ENCODE data around the gene SDS. TPM values are rescaled to one million over a fixed set of nuclear protein-coding genes. Genes with fewer than 3 reads are reported as not detected.

SDS gene
- total RNA-seq, 1 donor from 2014 or later, result 4.3 TPM

GRCh38 chr12:113384778-113385177 lies 18.9 kb downstream of the SDS start:
- no peak for DNase-seq (ENCODE audit: low spot score)

- DNase-seq (ENCODE audit: low spot score), result no peak
Measured at GRCh38 chr12:113382206-113382605, 21.5 kb downstream of the SDS start.

GRCh38 chr12:113381220-113381619 lies 22.5 kb downstream of the SDS start:
- DNase-seq (ENCODE audit: low spot score), result no peak

GRCh38 chr12:113378291-113378690 lies 25.4 kb downstream of the SDS start:
- DNase-seq (ENCODE audit: low spot score), result no peak

GRCh38 chr12:113374823-113375428 lies 28.8 kb downstream of the SDS start:
- DNase-seq (ENCODE audit: low spot score), result no peak

- DNase-seq (ENCODE audit: low spot score), result no peak
Measured at GRCh38 chr12:113373969-113374368, 29.7 kb downstream of the SDS start.

- no peak for DNase-seq (ENCODE audit: low spot score)
Measured at GRCh38 chr12:113373440-113373839, 30.2 kb downstream of the SDS start.

- DNase-seq (ENCODE audit: low spot score), result no peak
Measured at GRCh38 chr12:113372371-113372770, 31.3 kb downstream of the SDS start.

- DNase-seq (ENCODE audit: low spot score), result no peak
Measured at GRCh38 chr12:113371808-113372207, 31.9 kb downstream of the SDS start.

- no peak for DNase-seq (ENCODE audit: low spot score)
Measured at GRCh38 chr12:113370923-113371682, 32.6 kb downstream of the SDS start.

- DNase-seq (ENCODE audit: low spot score), result no peak
Measured at GRCh38 chr12:113369391-113369985, 34.2 kb downstream of the SDS start.

- DNase-seq (ENCODE audit: low spot score), result no peak
Measured at GRCh38 chr12:113368331-113368730, 35.4 kb downstream of the SDS start.

- no peak for DNase-seq (ENCODE audit: low spot score)
Measured at GRCh38 chr12:113366827-113367226, 36.9 kb downstream of the SDS start.

- no peak for DNase-seq (ENCODE audit: low spot score)
Measured at GRCh38 chr12:113365639-113366395, 37.9 kb downstream of the SDS start.

- no peak for DNase-seq (ENCODE audit: low spot score)
Measured at GRCh38 chr12:113364698-113365097, 39.0 kb downstream of the SDS start.

- DNase-seq (ENCODE audit: low spot score), result no peak
Measured at GRCh38 chr12:113361574-113362370, 41.9 kb downstream of the SDS start.

GRCh38 chr12:113359939-113360748 lies 43.5 kb downstream of the SDS start:
- DNase-seq (ENCODE audit: low spot score), result no peak

GRCh38 chr12:113359133-113359938 lies 44.4 kb downstream of the SDS start:
- DNase-seq (ENCODE audit: low spot score), result no peak

Data from mesenteric fat pad (tissue), 1 donor.